PC-9 (cell line): ENCODE results near the gene KRTAP10-12. TPM values are rescaled to one million over a fixed set of nuclear protein-coding genes. Genes with fewer than 3 reads are reported as not detected.
A peak's percentile ranks its signal among the peaks of the same experiment; 100 is the strongest.

Experiments
- BruUV-seq: library from RNA; stranded (reverse); fragments of 400-500 nt; replicated peaks from 2 replicates; lab custom pipeline; 2021; lab: Mats Ljungman, UMichigan
- CTCF ChIA-PET: fragments of 300-600 bp; sonication (Branson Sonifier 250); formaldehyde crosslinking; loops from one replicate; lab custom pipeline; 2022; ENCODE audit warnings: antibody characterized with exemption; lab: Charles Lee
- POLR2A ChIA-PET: fragments of 300-600 bp; sonication (Branson Sonifier 250); formaldehyde crosslinking; loops from one replicate; lab custom pipeline; 2022; ENCODE audit warnings: antibody characterized with exemption; ENCODE audit not compliant: unreplicated experiment; lab: Charles Lee
- DNase-seq, 2 experiments: peaks; one replicate each; pipeline versions ENCODE4 v3.0.0 to v3.0.0-alpha.2; 2015 to 2022; ENCODE audit warnings: mixed read lengths in 1 of 2
- H2AFZ ChIP-seq: fragments of 200-600 bp; sonication (generic); 2 replicates; pipeline ENCODE4 v1.8.1; 2017; ENCODE audit warnings: antibody characterized with exemption
- H3F3A ChIP-seq: fragments of 200-600 bp; sonication (generic); 2 replicates; pipeline ENCODE4 v1.8.1; 2017; ENCODE audit warnings: antibody characterized with exemption, mild to moderate bottlenecking, low read depth; ENCODE audit not compliant: insufficient read depth
- H3K27ac ChIP-seq: fragments of 200-600 bp; sonication (generic); 2 replicates; pipeline ENCODE4 v1.6.1; 2016; ENCODE audit warnings: mixed run types
- H3K27me3 ChIP-seq: fragments of 200-600 bp; sonication (generic); 2 replicates; pipeline ENCODE4 v1.6.1; 2016; ENCODE audit warnings: low read depth, mixed run types; ENCODE audit not compliant: insufficient read depth
- H3K36me3 ChIP-seq: fragments of 200-600 bp; sonication (generic); 2 replicates; pipeline ENCODE4 v1.6.1; 2016; ENCODE audit warnings: low read depth, mixed run types
- H3K4me1 ChIP-seq: fragments of 200-600 bp; sonication (generic); replicated peaks from 2 replicates; pipeline ENCODE4 v1.6.1; 2016; ENCODE audit warnings: mixed run types; ENCODE audit not compliant: insufficient read depth
- H3K4me2 ChIP-seq: fragments of 200-600 bp; sonication (generic); 2 replicates; pipeline ENCODE4 v1.6.1; 2017; ENCODE audit warnings: mixed run types
- H3K4me3 ChIP-seq: fragments of 200-600 bp; sonication (generic); 2 replicates; pipeline ENCODE4 v1.6.1; 2016; ENCODE audit warnings: mixed run types
- H3K79me2 ChIP-seq: fragments of 200-600 bp; sonication (generic); 2 replicates; pipeline ENCODE4 v1.6.1; 2017; ENCODE audit warnings: low read depth, mixed run types
- H3K9me2 ChIP-seq: fragments of 200-600 bp; sonication (generic); 2 replicates; pipeline ENCODE4 v1.8.1; 2017; ENCODE audit warnings: mild to moderate bottlenecking; ENCODE audit not compliant: insufficient read depth
- H3K9me3 ChIP-seq: fragments of 200-600 bp; sonication (generic); 2 replicates; pipeline ENCODE4 v1.8.1; 2016; ENCODE audit warnings: low read depth; ENCODE audit not compliant: insufficient read depth
- H4K20me1 ChIP-seq: fragments of 200-600 bp; sonication (generic); 2 replicates; pipeline ENCODE4 v1.8.1; 2017; ENCODE audit not compliant: insufficient read depth
- CTCF ChIP-seq: fragments of 200-600 bp; sonication (generic); conservative IDR thresholded peaks from 2 replicates; pipeline ENCODE4 v1.6.1; 2017; ENCODE audit warnings: mixed run types, antibody characterized with exemption, mild to moderate bottlenecking, moderate library complexity
- EZH2 ChIP-seq: fragments of 200-600 bp; sonication (generic); IDR thresholded peaks from 2 replicates; pipeline ENCODE4 v1.8.0; 2017; ENCODE audit warnings: antibody characterized with exemption, low read depth
- intact Hi-C: fragments of 100-400 bp; cut with micrococcal nuclease; formaldehyde crosslinking; loops from one replicate; pipeline ENCODE4 v1.10.0; 2022; ENCODE audit not compliant: unreplicated experiment
- total RNA-seq: library from RNA; stranded (reverse); gene quantifications from 2 replicates; pipeline ENCODE4 v1.2.3, GENCODE V29; 2021

KRTAP10-12 gene
- total RNA-seq, 1 experiment from 2014 or later: not detected

- Histone ChIP-seq H2AFZ (no peak within 1 kb of the TSS), H3F3A (no peaks in the 10 kb centered on the region), H3K4me1 (no peaks in the 10 kb centered on the region), H3K4me3 (no peak within 1 kb of the TSS), H3K9me3 (no peaks in the 10 kb centered on the region), H3K79me2 (no peaks in the 10 kb centered on the region), H3K36me3 (no peaks in the 10 kb centered on the region), H3K27ac (no peak within 1 kb of the TSS), H3K27me3 (peaks cover 26% of the 10 kb centered on the region), H3K4me2 (no peak within 1 kb of the TSS), H3K9me2 (no peaks in the 10 kb centered on the region), H4K20me1 (no peaks in the 10 kb centered on the region)
- CTCF ChIA-PET: no interaction called here
- intact Hi-C loops: no loop called here
- TF ChIP-seq CTCF (no peak), EZH2 (no peak)
- POLR2A ChIA-PET: no interaction called here
- peak in 1 of 2 experiments; percentile 38 for DNase-seq
- no TSS peak for BruUV-seq
Observed at GRCh38 chr21:44666401-44667320, 30.3 kb upstream of the KRTAP10-12 start, which contains the start of gene KRTAP12-2. KRTAP12-2 (minus strand) TSS chr21:44666927; CDS start chr21:44666886, 41 bp downstream.

GRCh38 chr21:44667612-44668011, 29.4 kb upstream of the KRTAP10-12 start:
- no peak for TF ChIP-seq CTCF
- no peak for TF ChIP-seq EZH2
- no peak for DNase-seq
- ChIA-PET POLR2A (no interaction called here), CTCF (no interaction called here)
- no peak overlapping the region for H3K4me3 ChIP-seq
- H4K20me1 ChIP-seq: no peaks in the 10 kb centered on the region
- intact Hi-C loops: no loop called here
- no peak overlapping the region for H3K27ac ChIP-seq
- H3K9me2 ChIP-seq: no peaks in the 10 kb centered on the region
- H3K4me1 ChIP-seq: no peaks in the 10 kb centered on the region
- no TSS peak for BruUV-seq
- H3F3A ChIP-seq: no peaks in the 10 kb centered on the region
- no peaks in the 10 kb centered on the region for H3K9me3 ChIP-seq
- peaks cover 21% of the 10 kb centered on the region for H3K27me3 ChIP-seq
- no peak overlapping the region for H2AFZ ChIP-seq
- H3K36me3 ChIP-seq: no peaks in the 10 kb centered on the region
- no peak overlapping the region for H3K4me2 ChIP-seq
- H3K79me2 ChIP-seq: no peaks in the 10 kb centered on the region

- TF ChIP-seq CTCF (no peak), EZH2 (no peak)
- Histone ChIP-seq H4K20me1 (no peaks in the 10 kb centered on the region), H3K27ac (no peak overlapping the region), H3F3A (no peaks in the 10 kb centered on the region), H3K9me2 (no peaks in the 10 kb centered on the region), H3K79me2 (no peaks in the 10 kb centered on the region), H3K4me3 (no peak overlapping the region), H2AFZ (no peak overlapping the region), H3K4me1 (no peaks in the 10 kb centered on the region), H3K4me2 (no peak overlapping the region), H3K9me3 (no peaks in the 10 kb centered on the region), H3K36me3 (no peaks in the 10 kb centered on the region), H3K27me3 (peaks cover 27% of the 10 kb centered on the region)
- POLR2A ChIA-PET: no interaction called here
- no TSS peak for BruUV-seq
- DNase-seq: no peak
- CTCF ChIA-PET: no interaction called here
- intact Hi-C loops: no loop called here
Observed at GRCh38 chr21:44670642-44671432, 26.1 kb upstream of the KRTAP10-12 start.
